Stomach (tissue), 4 donors: Measurements from ENCODE around the gene KCTD16.

Experiments
- POLR2A ChIP-seq, 4 donors: fragments of 450-650 bp; IDR thresholded peaks; one replicate each; pipeline ENCODE4 v1.6.1; 2016; ENCODE audit warnings: antibody characterized with exemption in 4 of 4, control low read depth in 2 of 4, mild to moderate bottlenecking in 1 of 4, moderate library complexity in 1 of 4
- TF ChIP-seq, protein P1 (sequence below), 7 experiments: fragments of 450-650 bp in 4 of 7; fragments of 200-600 bp in 3 of 7; sonication (generic) in 3 of 7; IDR thresholded peaks; one replicate each; pipeline ENCODE4 v1.5.1; 2016 to 2019; ENCODE audit warnings: antibody characterized with exemption in 7 of 7, control low read depth in 2 of 7, mild to moderate bottlenecking in 1 of 7

DNA sequence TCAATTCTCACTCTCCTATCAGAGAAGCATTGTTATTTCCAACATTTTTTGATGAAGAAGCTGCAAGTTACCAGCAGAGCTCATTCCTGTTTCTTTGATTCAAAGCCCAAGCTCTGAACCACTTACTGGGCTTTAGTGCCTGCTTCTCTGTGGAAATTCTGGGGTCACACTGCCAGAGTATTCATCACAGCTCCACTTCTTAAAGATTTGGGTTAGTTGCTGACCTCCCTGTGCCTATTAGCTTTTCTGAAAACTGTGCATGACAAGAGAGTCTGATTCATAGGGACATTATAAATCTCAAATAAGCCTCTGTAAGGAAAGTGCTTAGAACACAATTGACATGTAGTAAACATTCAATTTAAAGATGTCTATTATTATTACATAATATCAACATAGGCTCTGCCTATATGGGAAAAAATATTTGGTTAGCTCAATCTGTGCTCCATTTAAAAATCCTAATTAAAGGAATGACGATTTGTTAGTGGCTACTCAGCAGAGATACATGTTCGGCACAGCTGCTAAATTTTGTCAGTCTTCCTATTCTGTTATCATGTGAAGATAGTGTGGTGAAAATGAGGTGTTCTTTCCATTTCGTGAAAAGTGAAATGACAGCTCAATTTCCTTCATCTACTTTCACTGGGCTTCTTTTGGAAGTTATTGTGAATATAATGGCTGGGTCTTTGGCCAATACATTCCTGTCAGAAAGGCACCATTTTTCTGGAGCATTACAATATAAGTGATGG is 293.0 kb downstream of the KCTD16 start:
- TF ChIP-seq POLR2A (IDR thresholded peaks at IDR 0.05): no peak
- TF ChIP-seq, protein P1, sequence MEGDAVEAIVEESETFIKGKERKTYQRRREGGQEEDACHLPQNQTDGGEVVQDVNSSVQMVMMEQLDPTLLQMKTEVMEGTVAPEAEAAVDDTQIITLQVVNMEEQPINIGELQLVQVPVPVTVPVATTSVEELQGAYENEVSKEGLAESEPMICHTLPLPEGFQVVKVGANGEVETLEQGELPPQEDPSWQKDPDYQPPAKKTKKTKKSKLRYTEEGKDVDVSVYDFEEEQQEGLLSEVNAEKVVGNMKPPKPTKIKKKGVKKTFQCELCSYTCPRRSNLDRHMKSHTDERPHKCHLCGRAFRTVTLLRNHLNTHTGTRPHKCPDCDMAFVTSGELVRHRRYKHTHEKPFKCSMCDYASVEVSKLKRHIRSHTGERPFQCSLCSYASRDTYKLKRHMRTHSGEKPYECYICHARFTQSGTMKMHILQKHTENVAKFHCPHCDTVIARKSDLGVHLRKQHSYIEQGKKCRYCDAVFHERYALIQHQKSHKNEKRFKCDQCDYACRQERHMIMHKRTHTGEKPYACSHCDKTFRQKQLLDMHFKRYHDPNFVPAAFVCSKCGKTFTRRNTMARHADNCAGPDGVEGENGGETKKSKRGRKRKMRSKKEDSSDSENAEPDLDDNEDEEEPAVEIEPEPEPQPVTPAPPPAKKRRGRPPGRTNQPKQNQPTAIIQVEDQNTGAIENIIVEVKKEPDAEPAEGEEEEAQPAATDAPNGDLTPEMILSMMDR (IDR thresholded peaks at IDR 0.05): no peak
